MM.1S (cell line): ENCODE results near the gene BROX.

Experiments used
- DNase-seq: peaks from one replicate; pipeline ENCODE4 v3.0.0-alpha.2; 2015
- H2AFZ ChIP-seq: fragments of 300-600 bp; sonication (generic); 2 replicates; pipeline ENCODE4 v1.6.0; 2016; ENCODE audit warnings: antibody characterized with exemption, low read length
- H3F3A ChIP-seq: fragments of 300-600 bp; sonication (generic); 2 replicates; pipeline ENCODE4 v1.6.1; 2016; ENCODE audit warnings: mild to moderate bottlenecking, antibody characterized with exemption, low read length, moderate library complexity, mixed read lengths; ENCODE audit not compliant: insufficient read depth
- H3K27ac ChIP-seq: fragments of 300-600 bp; sonication (generic); 2 replicates; pipeline ENCODE4 v1.5.1; 2016; ENCODE audit warnings: mild to moderate bottlenecking, low read length
- H3K27me3 ChIP-seq: fragments of 300-600 bp; sonication (generic); replicated peaks from 2 replicates; pipeline ENCODE4 v1.6.0; 2016; ENCODE audit warnings: low read length; ENCODE audit not compliant: insufficient read depth
- H3K36me3 ChIP-seq: fragments of 300-600 bp; sonication (generic); replicated peaks from 2 replicates; pipeline ENCODE4 v1.6.1; 2016; ENCODE audit warnings: mild to moderate bottlenecking, low read length, mixed read lengths; ENCODE audit not compliant: insufficient read depth
- H3K4me1 ChIP-seq: fragments of 300-600 bp; sonication (generic); 2 replicates; pipeline ENCODE4 v1.6.1; 2016; ENCODE audit warnings: low read length, mixed read lengths
- H3K4me2 ChIP-seq: fragments of 300-600 bp; sonication (generic); 2 replicates; pipeline ENCODE4 v1.6.0; 2016; ENCODE audit warnings: low read depth, low read length
- H3K4me3 ChIP-seq: fragments of 300-600 bp; sonication (generic); 2 replicates; pipeline ENCODE4 v1.5.1; 2016; ENCODE audit warnings: low read length, mixed read lengths
- H3K79me2 ChIP-seq: fragments of 300-600 bp; sonication (generic); 2 replicates; pipeline ENCODE4 v1.6.1; 2016; ENCODE audit warnings: mixed run types, low read length, mixed read lengths
- H3K9ac ChIP-seq: fragments of 300-600 bp; sonication (generic); 2 replicates; pipeline ENCODE4 v1.6.1; 2016; ENCODE audit warnings: low read length, mixed read lengths
- H3K9me2 ChIP-seq: fragments of 300-600 bp; sonication (generic); replicated peaks from 2 replicates; pipeline ENCODE4 v1.6.1; 2016; ENCODE audit warnings: mild to moderate bottlenecking, low read length, mixed read lengths; ENCODE audit not compliant: insufficient read depth
- H3K9me3 ChIP-seq: fragments of 300-600 bp; sonication (generic); replicated peaks from 2 replicates; pipeline ENCODE4 v1.6.1; 2016; ENCODE audit warnings: mild to moderate bottlenecking, low read length, mixed read lengths; ENCODE audit not compliant: insufficient read depth
- H4K20me1 ChIP-seq: fragments of 300-600 bp; sonication (generic); 2 replicates; pipeline ENCODE4 v1.6.1; 2016; ENCODE audit warnings: mild to moderate bottlenecking, low read length, moderate library complexity, mixed read lengths; ENCODE audit not compliant: insufficient read depth
- EZH2 ChIP-seq: fragments of 300-600 bp; sonication (generic); optimal IDR thresholded peaks from 2 replicates; pipeline ENCODE3; 2017; ENCODE audit warnings: low read depth, mild to moderate bottlenecking, antibody characterized with exemption, low read length, mixed read lengths
- EZH2phosphoT487 ChIP-seq: fragments of 300-600 bp; sonication (generic); IDR thresholded peaks from 2 replicates; pipeline ENCODE4 v1.6.1; 2018; ENCODE audit warnings: antibody characterized with exemption, low read length
- TF ChIP-seq, protein P1 (sequence below): fragments of 300-600 bp; sonication (generic); IDR thresholded peaks from 2 replicates; pipeline ENCODE4 v1.5.1; 2016; ENCODE audit warnings: antibody characterized with exemption, low read length, mixed read lengths

BROX gene

GRCh38 chr1:222754366-222755139 lies 42.2 kb downstream of the BROX start:
- Histone ChIP-seq H3K27ac (no peak overlapping the region), H3K4me1 (0 out of 2 replicates have a peak, but pooled peaks cover 5% of the 10 kb centered on the region), H3K27me3 (no peaks in the 10 kb centered on the region), H3K9me3 (no peaks in the 10 kb centered on the region), H3K36me3 (no peaks in the 10 kb centered on the region), H3K4me3 (no peak overlapping the region), H2AFZ (no peak overlapping the region), H3K9ac (no peak overlapping the region), H3F3A (no peaks in the 10 kb centered on the region), H4K20me1 (no peaks in the 10 kb centered on the region), H3K9me2 (no peaks in the 10 kb centered on the region), H3K79me2 (no peaks in the 10 kb centered on the region), H3K4me2 (no peak overlapping the region)
- TF ChIP-seq, protein P1, sequence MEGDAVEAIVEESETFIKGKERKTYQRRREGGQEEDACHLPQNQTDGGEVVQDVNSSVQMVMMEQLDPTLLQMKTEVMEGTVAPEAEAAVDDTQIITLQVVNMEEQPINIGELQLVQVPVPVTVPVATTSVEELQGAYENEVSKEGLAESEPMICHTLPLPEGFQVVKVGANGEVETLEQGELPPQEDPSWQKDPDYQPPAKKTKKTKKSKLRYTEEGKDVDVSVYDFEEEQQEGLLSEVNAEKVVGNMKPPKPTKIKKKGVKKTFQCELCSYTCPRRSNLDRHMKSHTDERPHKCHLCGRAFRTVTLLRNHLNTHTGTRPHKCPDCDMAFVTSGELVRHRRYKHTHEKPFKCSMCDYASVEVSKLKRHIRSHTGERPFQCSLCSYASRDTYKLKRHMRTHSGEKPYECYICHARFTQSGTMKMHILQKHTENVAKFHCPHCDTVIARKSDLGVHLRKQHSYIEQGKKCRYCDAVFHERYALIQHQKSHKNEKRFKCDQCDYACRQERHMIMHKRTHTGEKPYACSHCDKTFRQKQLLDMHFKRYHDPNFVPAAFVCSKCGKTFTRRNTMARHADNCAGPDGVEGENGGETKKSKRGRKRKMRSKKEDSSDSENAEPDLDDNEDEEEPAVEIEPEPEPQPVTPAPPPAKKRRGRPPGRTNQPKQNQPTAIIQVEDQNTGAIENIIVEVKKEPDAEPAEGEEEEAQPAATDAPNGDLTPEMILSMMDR = no peak
- no peak for TF ChIP-seq EZH2
- TF ChIP-seq EZH2phosphoT487 = no peak
- DNase-seq = no peak

DNA sequence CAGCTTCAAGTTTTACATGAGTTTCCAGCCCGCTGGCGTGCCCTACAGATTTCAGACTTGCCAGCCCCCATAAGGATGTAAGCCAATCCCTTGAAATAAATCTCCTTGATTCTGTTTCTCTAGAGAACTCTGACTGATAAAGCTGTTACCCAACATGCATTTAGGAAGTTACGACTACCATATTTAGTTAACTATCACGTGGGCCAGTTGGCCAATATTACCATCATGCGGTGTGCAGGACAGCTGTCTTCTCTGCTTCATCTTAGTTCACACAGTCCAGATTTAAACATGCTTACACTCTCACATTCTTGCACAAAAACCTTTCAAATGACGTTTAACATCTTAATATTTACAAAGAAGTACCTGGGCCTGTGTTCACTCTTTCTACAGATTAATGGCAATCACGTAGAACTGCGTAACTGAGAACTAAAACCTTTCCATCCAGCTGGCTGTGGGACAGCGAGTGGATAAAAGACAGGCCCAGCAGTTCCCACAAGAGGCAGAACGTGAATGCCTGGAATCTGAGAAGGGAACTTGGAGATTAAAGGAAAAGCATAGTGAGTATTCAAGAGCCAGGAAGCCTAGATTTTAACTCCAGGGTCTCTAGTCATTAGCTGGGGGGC lies 45.4 kb downstream of the BROX start:
- Histone ChIP-seq H3F3A (no peaks in the 10 kb centered on the region), H2AFZ (no peak overlapping the region), H3K27me3 (no peaks in the 10 kb centered on the region), H3K27ac (no peak overlapping the region), H3K4me2 (no peak overlapping the region), H3K4me3 (no peak overlapping the region), H4K20me1 (no peaks in the 10 kb centered on the region), H3K9me2 (no peaks in the 10 kb centered on the region), H3K9me3 (no peaks in the 10 kb centered on the region), H3K4me1 (no peaks in the 10 kb centered on the region), H3K79me2 (no peaks in the 10 kb centered on the region), H3K9ac (no peak overlapping the region), H3K36me3 (no peaks in the 10 kb centered on the region)
- TF ChIP-seq, protein P1 = no peak
- TF ChIP-seq EZH2phosphoT487 (no peak), EZH2 (no peak)
- DNase-seq = no peak

DNA sequence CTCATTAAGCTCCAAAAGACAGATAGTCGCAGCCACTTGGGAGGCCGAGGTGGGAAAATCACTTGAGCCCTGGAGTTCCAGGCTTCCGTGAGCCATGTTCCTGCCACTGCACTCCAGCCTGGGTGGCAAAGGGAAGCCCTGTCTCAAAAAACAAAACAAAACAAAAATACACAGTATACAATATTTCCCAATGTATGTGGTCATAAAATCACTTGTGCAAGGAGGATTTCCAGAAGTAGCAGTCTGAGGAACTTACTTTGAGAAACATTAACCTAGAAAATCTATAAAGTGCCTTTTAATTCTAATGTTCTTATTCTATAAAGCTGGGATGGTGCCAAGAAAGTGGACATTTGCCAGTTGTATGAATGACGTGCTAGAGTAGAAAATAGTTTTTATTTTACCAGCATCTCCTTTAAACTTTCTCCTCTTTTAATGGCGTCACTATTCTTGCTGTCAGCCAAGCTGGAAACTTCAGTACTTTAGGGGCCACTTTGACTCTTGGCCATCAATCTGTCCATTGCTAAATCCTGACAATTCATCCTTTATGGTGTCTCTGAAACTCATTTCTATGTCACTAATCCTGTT lies 47.2 kb downstream of the BROX start:
- H3K9me3 ChIP-seq = no peaks in the 10 kb centered on the region
- H3K9me2 ChIP-seq = no peaks in the 10 kb centered on the region
- no peaks in the 10 kb centered on the region for H3F3A ChIP-seq
- DNase-seq = no peak
- H3K4me2 ChIP-seq = no peak overlapping the region
- H3K27ac ChIP-seq = no peak overlapping the region
- TF ChIP-seq, protein P1 = no peak
- no peaks in the 10 kb centered on the region for H3K27me3 ChIP-seq
- H3K4me1 ChIP-seq = no peaks in the 10 kb centered on the region
- H3K36me3 ChIP-seq = no peaks in the 10 kb centered on the region
- H2AFZ ChIP-seq = no peak overlapping the region
- H4K20me1 ChIP-seq = no peaks in the 10 kb centered on the region
- no peak overlapping the region for H3K9ac ChIP-seq
- H3K4me3 ChIP-seq = no peak overlapping the region
- H3K79me2 ChIP-seq = no peaks in the 10 kb centered on the region
